Thoracic aorta (tissue), 2 donors: ENCODE measurements around the gene RFT1. TPM values are rescaled to one million over a fixed set of nuclear protein-coding genes. Genes with fewer than 3 reads are reported as not detected.

Experiments used
- ATAC-seq: fragments of 150-250 bp; one replicate; pipeline ENCODE4 v1.8.0; 2017; ENCODE audit warnings: low read depth; ENCODE audit not compliant: insufficient number of reproducible peaks, low FRiP score
- DNase-seq: peaks from one replicate; pipeline ENCODE4 v3.0.0-alpha.2; 2020; ENCODE audit warnings: low spot score
- H3K27ac ChIP-seq, 2 donors: fragments of 200-600 bp; sonication (generic); 1 replicate in 1 of 2; 2 replicates in 1 of 2; pipeline ENCODE4 v1.5.1; 2016; ENCODE audit warnings: mild to moderate bottlenecking in 2 of 2, moderate library complexity in 2 of 2
- H3K27me3 ChIP-seq: fragments of 200-600 bp; sonication (generic); replicated peaks from 2 replicates; pipeline ENCODE4 v1.6.0; 2016; ENCODE audit warnings: mild to moderate bottlenecking; ENCODE audit not compliant: insufficient read depth
- H3K36me3 ChIP-seq: fragments of 200-600 bp; sonication (generic); one replicate; pipeline ENCODE4 v1.5.1; 2016
- H3K4me1 ChIP-seq, 2 donors: fragments of 200-600 bp; sonication (generic); 1 replicate in 1 of 2; 2 replicates in 1 of 2; pipeline versions ENCODE4 v1.5.1 to v1.6.0; 2016; ENCODE audit warnings: low read depth in 2 of 2, mild to moderate bottlenecking in 1 of 2; ENCODE audit not compliant: control insufficient read depth in 1 of 2
- H3K4me3 ChIP-seq: fragments of 200-600 bp; sonication (generic); 2 replicates; pipeline ENCODE4 v1.5.1; 2016; ENCODE audit warnings: mild to moderate bottlenecking
- H3K9me3 ChIP-seq: fragments of 200-600 bp; sonication (generic); 2 replicates; pipeline ENCODE4 v1.5.1; 2016
- total RNA-seq, 2 donors: library from RNA; depleted of rRNA; stranded (reverse); fragments of >200 nt; gene quantifications; one replicate each; pipeline versions ENCODE4 v1.1.0 to v1.2.3, GENCODE V29; 2016
- TF ChIP-seq, protein P1 (sequence below): fragments of 200-600 bp; sonication (generic); IDR thresholded peaks from one replicate; pipeline ENCODE4 v1.5.1; 2019; ENCODE audit warnings: antibody characterized with exemption

RFT1 gene
- total RNA-seq, 2 donors from 2014 or later = 7.0 to 17.6 TPM

GRCh38 chr3:53079147-53079546, 51.1 kb downstream of the RFT1 start:
- Histone ChIP-seq H3K4me1 (no peaks in the 10 kb centered on the region), H3K9me3 (no peaks in the 10 kb centered on the region), H3K36me3 (no peaks in the 10 kb centered on the region), H3K27me3 (no peaks in the 10 kb centered on the region), H3K27ac (no peak overlapping the region), H3K4me3 (no peak overlapping the region)
- ATAC-seq (no peak), DNase-seq (no peak)
- TF ChIP-seq, protein P1, sequence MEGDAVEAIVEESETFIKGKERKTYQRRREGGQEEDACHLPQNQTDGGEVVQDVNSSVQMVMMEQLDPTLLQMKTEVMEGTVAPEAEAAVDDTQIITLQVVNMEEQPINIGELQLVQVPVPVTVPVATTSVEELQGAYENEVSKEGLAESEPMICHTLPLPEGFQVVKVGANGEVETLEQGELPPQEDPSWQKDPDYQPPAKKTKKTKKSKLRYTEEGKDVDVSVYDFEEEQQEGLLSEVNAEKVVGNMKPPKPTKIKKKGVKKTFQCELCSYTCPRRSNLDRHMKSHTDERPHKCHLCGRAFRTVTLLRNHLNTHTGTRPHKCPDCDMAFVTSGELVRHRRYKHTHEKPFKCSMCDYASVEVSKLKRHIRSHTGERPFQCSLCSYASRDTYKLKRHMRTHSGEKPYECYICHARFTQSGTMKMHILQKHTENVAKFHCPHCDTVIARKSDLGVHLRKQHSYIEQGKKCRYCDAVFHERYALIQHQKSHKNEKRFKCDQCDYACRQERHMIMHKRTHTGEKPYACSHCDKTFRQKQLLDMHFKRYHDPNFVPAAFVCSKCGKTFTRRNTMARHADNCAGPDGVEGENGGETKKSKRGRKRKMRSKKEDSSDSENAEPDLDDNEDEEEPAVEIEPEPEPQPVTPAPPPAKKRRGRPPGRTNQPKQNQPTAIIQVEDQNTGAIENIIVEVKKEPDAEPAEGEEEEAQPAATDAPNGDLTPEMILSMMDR = no peak

- Histone ChIP-seq H3K4me1 (no peaks in the 10 kb centered on the region), H3K36me3 (no peaks in the 10 kb centered on the region), H3K4me3 (no peak overlapping the region), H3K9me3 (no peaks in the 10 kb centered on the region), H3K27me3 (no peaks in the 10 kb centered on the region), H3K27ac (no peak overlapping the region)
- no peak for ATAC-seq
- TF ChIP-seq, protein P1 = no peak
- DNase-seq = no peak
These were observed 51.6 kb downstream of the RFT1 start for GRCh38 chr3:53078656-53079055.

GRCh38 chr3:53077476-53078220, 52.6 kb downstream of the RFT1 start:
- Histone ChIP-seq H3K4me1 (peaks cover 0 to 9% of the 10 kb centered on the region in 2 donors), H3K36me3 (no peaks in the 10 kb centered on the region), H3K4me3 (no peak overlapping the region), H3K27ac (no peak overlapping the region), H3K27me3 (no peaks in the 10 kb centered on the region), H3K9me3 (no peaks in the 10 kb centered on the region)
- TF ChIP-seq, protein P1 = no peak
- DNase-seq = no peak
- ATAC-seq = no peak

GRCh38 chr3:53075743-53076140, 54.5 kb downstream of the RFT1 start:
- Histone ChIP-seq H3K4me3 (no peak overlapping the region), H3K27ac (no peak overlapping the region), H3K36me3 (no peaks in the 10 kb centered on the region), H3K9me3 (no peaks in the 10 kb centered on the region), H3K27me3 (no peaks in the 10 kb centered on the region), H3K4me1 (peaks cover 3 to 16% of the 10 kb centered on the region in 2 donors)
- TF ChIP-seq, protein P1 = no peak
- DNase-seq (no peak), ATAC-seq (no peak)

DNA sequence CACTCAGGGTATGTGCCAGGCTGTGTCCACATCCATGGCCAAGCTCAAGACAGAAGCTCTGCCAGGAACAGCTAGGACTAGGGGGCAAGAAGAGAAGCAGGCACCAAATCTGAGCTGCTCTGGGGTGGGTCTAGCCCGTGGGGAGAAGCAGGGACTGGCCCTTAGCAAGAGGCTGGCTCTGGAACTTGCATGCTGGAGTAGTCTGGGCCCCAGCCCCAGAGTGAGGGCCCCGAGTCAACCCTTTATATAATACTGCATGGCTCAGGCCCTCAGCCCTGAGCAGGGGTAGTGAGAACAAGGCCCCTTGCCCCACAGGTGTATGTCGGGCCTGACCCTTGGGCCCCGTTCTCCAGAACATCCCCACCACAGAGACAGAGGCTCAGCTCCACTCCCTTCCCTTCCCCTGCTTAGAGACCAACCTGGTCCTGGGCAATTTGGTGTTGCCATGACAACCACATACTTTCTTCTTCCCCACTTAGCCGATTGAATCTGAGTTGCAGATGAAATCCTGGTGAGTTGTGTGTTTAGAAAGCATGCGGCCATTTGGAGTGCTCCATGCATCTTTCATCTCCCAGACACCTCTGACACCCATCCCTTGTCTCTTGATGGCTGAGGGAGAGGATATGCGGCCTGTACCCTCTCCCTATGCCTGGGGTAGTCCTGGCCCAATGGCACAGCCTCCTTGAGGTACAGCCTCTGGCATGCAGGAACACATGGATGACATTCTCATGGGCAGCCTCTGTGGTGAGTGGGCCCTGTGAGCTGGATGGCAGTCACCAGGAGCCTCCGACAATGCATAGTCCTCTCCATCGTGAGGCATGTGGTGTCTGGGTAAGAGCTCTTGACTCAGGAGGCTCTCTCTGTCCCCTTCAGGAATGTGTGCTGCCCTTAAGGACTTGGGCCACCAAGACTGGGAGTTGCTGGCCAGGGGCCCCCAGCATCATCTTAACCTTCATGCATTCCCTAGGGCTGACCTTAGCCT, 55.2 kb downstream of the RFT1 start:
- Histone ChIP-seq H3K27ac (no peak overlapping the region), H3K4me1 (peaks cover 3 to 16% of the 10 kb centered on the region in 2 donors), H3K36me3 (no peaks in the 10 kb centered on the region), H3K27me3 (no peaks in the 10 kb centered on the region), H3K9me3 (no peaks in the 10 kb centered on the region), H3K4me3 (no peak overlapping the region)
- DNase-seq = no peak
- TF ChIP-seq, protein P1 = no peak
- no peak for ATAC-seq
